BE2C (cell line): ENCODE results near the gene ZBTB1.
"Not testable (repeated sequence)": the region's sequence is repeated elsewhere in the genome, so short reads cannot be mapped to it uniquely, and the experiment has no call there.

Source experiments
- DNase-seq: peaks from one replicate; pipeline ENCODE4 v3.0.0-alpha.2; 2020
- H3K27me3 ChIP-seq: fragments of 250-450 bp; sonication (Bioruptor Pico); 2 replicates; pipeline ENCODE4 v1.5.1; 2020; ENCODE audit warnings: mild to moderate bottlenecking
- H3K36me3 ChIP-seq: fragments of 250-450 bp; sonication (Bioruptor Pico); 2 replicates; pipeline ENCODE4 v1.5.1; 2020; ENCODE audit warnings: mild to moderate bottlenecking
- H3K4me1 ChIP-seq: fragments of 250-450 bp; sonication (Bioruptor Pico); 2 replicates; pipeline ENCODE4 v1.5.1; 2020
- H3K4me3 ChIP-seq: 2 replicates; pipeline ENCODE4 v1.5.1; 2011; ENCODE audit warnings: low read depth, low read length
- H3K9me3 ChIP-seq: fragments of 250-450 bp; sonication (Bioruptor Pico); 2 replicates; pipeline ENCODE4 v1.5.1; 2020
- TF ChIP-seq, protein P1 (sequence below): IDR thresholded peaks from 2 replicates; pipeline ENCODE4 v1.5.1; 2012; ENCODE audit warnings: mild to moderate bottlenecking, low read depth, low read length

The ZBTB1 gene

GRCh38 chr14:64563696-64564095, 59.1 kb downstream of the ZBTB1 start:
- H3K36me3 ChIP-seq, result no peaks in the 10 kb centered on the region
- no peak overlapping the region for H3K4me3 ChIP-seq
- TF ChIP-seq, protein P1, sequence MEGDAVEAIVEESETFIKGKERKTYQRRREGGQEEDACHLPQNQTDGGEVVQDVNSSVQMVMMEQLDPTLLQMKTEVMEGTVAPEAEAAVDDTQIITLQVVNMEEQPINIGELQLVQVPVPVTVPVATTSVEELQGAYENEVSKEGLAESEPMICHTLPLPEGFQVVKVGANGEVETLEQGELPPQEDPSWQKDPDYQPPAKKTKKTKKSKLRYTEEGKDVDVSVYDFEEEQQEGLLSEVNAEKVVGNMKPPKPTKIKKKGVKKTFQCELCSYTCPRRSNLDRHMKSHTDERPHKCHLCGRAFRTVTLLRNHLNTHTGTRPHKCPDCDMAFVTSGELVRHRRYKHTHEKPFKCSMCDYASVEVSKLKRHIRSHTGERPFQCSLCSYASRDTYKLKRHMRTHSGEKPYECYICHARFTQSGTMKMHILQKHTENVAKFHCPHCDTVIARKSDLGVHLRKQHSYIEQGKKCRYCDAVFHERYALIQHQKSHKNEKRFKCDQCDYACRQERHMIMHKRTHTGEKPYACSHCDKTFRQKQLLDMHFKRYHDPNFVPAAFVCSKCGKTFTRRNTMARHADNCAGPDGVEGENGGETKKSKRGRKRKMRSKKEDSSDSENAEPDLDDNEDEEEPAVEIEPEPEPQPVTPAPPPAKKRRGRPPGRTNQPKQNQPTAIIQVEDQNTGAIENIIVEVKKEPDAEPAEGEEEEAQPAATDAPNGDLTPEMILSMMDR, result no peak
- H3K4me1 ChIP-seq, result no peaks in the 10 kb centered on the region
- no peaks in the 10 kb centered on the region for H3K9me3 ChIP-seq
- no peak for DNase-seq
- no peaks in the 10 kb centered on the region for H3K27me3 ChIP-seq

GRCh38 chr14:64566651-64567122, 62.1 kb downstream of the ZBTB1 start:
- H3K4me3 ChIP-seq, result no peak overlapping the region
- H3K4me1 ChIP-seq, result no peaks in the 10 kb centered on the region
- no peaks in the 10 kb centered on the region for H3K27me3 ChIP-seq
- TF ChIP-seq, protein P1, result no peak
- no peaks in the 10 kb centered on the region for H3K36me3 ChIP-seq
- DNase-seq, result no peak
- no peaks in the 10 kb centered on the region for H3K9me3 ChIP-seq

DNA sequence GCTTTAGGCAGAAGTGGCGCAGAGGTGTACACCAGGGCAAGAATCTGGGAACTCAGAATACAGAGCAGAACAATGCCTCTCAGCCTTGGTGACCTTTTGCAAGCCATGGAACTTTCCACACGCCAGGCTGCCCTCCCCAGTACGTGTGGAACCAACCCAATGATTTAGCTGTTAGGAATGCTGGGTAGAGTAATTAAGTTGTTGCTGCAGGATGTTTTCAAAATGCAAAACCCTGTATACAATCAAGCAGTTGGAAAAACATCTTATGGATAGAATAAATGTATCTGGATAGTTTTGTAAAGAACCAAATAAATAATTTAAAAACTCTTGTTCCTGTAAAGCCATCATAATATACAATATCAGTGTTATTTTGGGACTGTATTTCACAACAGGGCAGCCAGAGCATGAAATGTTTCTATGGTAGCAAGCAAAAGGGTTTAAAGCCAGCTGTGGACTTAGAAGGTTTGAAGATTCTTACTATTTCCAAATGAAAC, 64.6 kb downstream of the ZBTB1 start:
- no peaks in the 10 kb centered on the region for H3K27me3 ChIP-seq
- H3K4me1 ChIP-seq, result no peaks in the 10 kb centered on the region
- TF ChIP-seq, protein P1, result no peak
- DNase-seq, result no peak
- no peaks in the 10 kb centered on the region for H3K9me3 ChIP-seq
- H3K36me3 ChIP-seq, result no peaks in the 10 kb centered on the region
- no peak overlapping the region for H3K4me3 ChIP-seq

GRCh38 chr14:64569646-64570045, 65.1 kb downstream of the ZBTB1 start:
- not testable (repeated sequence) for H3K4me1 ChIP-seq, DNase-seq

GRCh38 chr14:64572386-64573104, 68.0 kb downstream of the ZBTB1 start:
- no peaks in the 10 kb centered on the region for H3K27me3 ChIP-seq
- H3K36me3 ChIP-seq, result no peaks in the 10 kb centered on the region
- H3K4me3 ChIP-seq, result no peak overlapping the region
- TF ChIP-seq, protein P1, result no peak
- no peaks in the 10 kb centered on the region for H3K4me1 ChIP-seq
- H3K9me3 ChIP-seq, result no peaks in the 10 kb centered on the region
- DNase-seq, result no peak

More at GRCh38 chr14:64569646-64570045, 65.1 kb downstream of the ZBTB1 start:
- H3K9me3 ChIP-seq, H3K36me3 ChIP-seq, H3K27me3 ChIP-seq, H3K4me3 ChIP-seq: not testable (repeated sequence)

DNA sequence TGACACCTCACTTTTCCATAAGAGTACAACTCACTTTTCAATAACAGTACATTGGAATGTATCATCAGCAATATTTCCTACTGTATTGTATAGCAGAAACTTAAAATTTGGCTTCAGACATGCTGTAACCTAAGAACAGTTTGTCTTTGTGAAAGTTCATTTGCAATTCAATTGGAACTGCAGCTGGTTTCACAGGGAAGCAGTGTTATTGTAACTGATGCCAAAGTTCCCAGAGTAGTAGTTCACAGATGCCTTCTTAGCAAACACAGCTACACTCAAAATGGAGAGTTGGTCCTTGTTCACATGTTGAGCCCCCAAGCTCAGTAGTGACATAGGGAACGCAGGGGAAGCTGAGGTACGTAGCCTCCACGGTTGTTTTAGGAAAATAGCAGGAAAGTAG, 68.5 kb downstream of the ZBTB1 start:
- TF ChIP-seq, protein P1, result no peak
- no peaks in the 10 kb centered on the region for H3K36me3 ChIP-seq
- DNase-seq, result no peak
- no peaks in the 10 kb centered on the region for H3K9me3 ChIP-seq
- no peaks in the 10 kb centered on the region for H3K4me1 ChIP-seq
- H3K27me3 ChIP-seq, result no peaks in the 10 kb centered on the region
- no peak overlapping the region for H3K4me3 ChIP-seq
